T-helper 17 cell (primary cell): ENCODE data around the gene TMEM198. TPM values are rescaled to one million over a fixed set of nuclear protein-coding genes. Genes with fewer than 3 reads are reported as not detected.

Experiments
- ATAC-seq: fragments of 150-1000 bp; cut with Tn5 transposase; 2 replicates; pipeline ENCODE4 v1.10.0; 2021; ENCODE audit warnings: mild to moderate bottlenecking, moderate library complexity
- DNase-seq, 3 donors: peaks; one replicate each; pipeline versions ENCODE4 v3.0.0 to v3.0.0-alpha.2; 2020 to 2021
- H3K9me3 ChIP-seq: one replicate; pipeline ENCODE4 v1.7.0; 2013; ENCODE audit warnings: low read length, mild to moderate bottlenecking; ENCODE audit not compliant: control insufficient read depth, poor library complexity, severe bottlenecking
- H3K27ac Mint-ChIP-seq: one replicate; pipeline ENCODE4 v1.8.0; 2022; ENCODE audit warnings: mild to moderate bottlenecking, moderate library complexity, mixed read lengths
- H3K27me3 Mint-ChIP-seq: one replicate; pipeline ENCODE4 v1.8.0; 2022; ENCODE audit warnings: mixed read lengths
- H3K36me3 Mint-ChIP-seq: one replicate; pipeline ENCODE4 v1.8.0; 2022; ENCODE audit warnings: low read depth, mixed read lengths
- H3K4me1 Mint-ChIP-seq: one replicate; pipeline ENCODE4 v1.8.0; 2022; ENCODE audit warnings: mild to moderate bottlenecking, mixed read lengths
- H3K4me3 Mint-ChIP-seq: one replicate; pipeline ENCODE4 v1.8.0; 2022; ENCODE audit warnings: mild to moderate bottlenecking, moderate library complexity, mixed read lengths
- total RNA-seq, 4 donors: library from RNA in 2 of 4; stranded (reverse) in 2 of 4; gene quantifications; one replicate each; pipeline ENCODE4 v1.2.3 and lab custom pipeline; 2022 to 2026

TMEM198 gene
- total RNA-seq, 2 donors from 2014 or later: 0.42 to 0.77 TPM

DNA sequence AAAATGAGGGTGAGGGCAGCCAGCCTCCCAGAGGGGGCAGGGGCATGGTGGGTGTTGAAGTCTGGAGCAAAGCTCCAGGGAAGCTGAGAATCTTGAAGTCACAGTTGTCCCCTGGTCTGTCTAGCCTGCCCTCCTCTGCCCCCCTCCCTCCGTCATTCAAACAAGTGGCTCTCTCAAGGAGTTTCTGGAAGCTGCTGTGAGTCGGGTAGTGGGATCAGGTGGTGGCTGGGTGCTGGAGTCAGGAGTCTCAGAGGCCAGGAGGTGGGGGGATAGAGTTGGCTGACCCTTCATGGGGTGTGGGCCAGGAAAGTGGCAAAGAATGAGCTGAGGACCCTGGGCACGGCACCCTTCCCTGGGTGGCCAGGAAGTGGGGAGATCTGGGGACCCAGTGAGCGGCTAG lies 30.0 kb upstream of the TMEM198 start:
- no peaks in the 10 kb centered on the region for H3K9me3 ChIP-seq
- Mint-ChIP-seq H3K27me3 (peaks cover 88% of the 10 kb centered on the region), H3K4me1 (peaks cover 29% of the 10 kb centered on the region), H3K36me3 (peaks cover 26% of the 10 kb centered on the region), H3K27ac (no peak overlapping the region), H3K4me3 (peak overlapping the region; percentile 78)
- DNase-seq (no peak), ATAC-seq (no peak)

- peaks cover 29% of the 10 kb centered on the region for H3K4me1 Mint-ChIP-seq
- peak within 1 kb of the TSS; percentile 78 for H3K4me3 Mint-ChIP-seq
- H3K27ac Mint-ChIP-seq: no peak within 1 kb of the TSS
- DNase-seq (no peak), ATAC-seq (peak; percentile 56)
- H3K36me3 Mint-ChIP-seq: peaks cover 26% of the 10 kb centered on the region
- no peaks in the 10 kb centered on the region for H3K9me3 ChIP-seq
- H3K27me3 Mint-ChIP-seq: peaks cover 93% of the 10 kb centered on the region
Measured at GRCh38 chr2:219514196-219514761, 29.5 kb upstream of the TMEM198 start, which contains the start of gene ASIC4. ASIC4 (plus strand) TSS chr2:219514482; CDS start chr2:219514725, 243 bp downstream.

GRCh38 chr2:219514836-219515235 lies 29.0 kb upstream of the TMEM198 start:
- Mint-ChIP-seq H3K36me3 (peaks cover 23% of the 10 kb centered on the region), H3K27ac (no peak overlapping the region), H3K4me1 (peaks cover 24% of the 10 kb centered on the region), H3K4me3 (peak overlapping the region; percentile 39), H3K27me3 (peaks cover 93% of the 10 kb centered on the region)
- no peaks in the 10 kb centered on the region for H3K9me3 ChIP-seq
- DNase-seq (no peak), ATAC-seq (no peak)

DNA sequence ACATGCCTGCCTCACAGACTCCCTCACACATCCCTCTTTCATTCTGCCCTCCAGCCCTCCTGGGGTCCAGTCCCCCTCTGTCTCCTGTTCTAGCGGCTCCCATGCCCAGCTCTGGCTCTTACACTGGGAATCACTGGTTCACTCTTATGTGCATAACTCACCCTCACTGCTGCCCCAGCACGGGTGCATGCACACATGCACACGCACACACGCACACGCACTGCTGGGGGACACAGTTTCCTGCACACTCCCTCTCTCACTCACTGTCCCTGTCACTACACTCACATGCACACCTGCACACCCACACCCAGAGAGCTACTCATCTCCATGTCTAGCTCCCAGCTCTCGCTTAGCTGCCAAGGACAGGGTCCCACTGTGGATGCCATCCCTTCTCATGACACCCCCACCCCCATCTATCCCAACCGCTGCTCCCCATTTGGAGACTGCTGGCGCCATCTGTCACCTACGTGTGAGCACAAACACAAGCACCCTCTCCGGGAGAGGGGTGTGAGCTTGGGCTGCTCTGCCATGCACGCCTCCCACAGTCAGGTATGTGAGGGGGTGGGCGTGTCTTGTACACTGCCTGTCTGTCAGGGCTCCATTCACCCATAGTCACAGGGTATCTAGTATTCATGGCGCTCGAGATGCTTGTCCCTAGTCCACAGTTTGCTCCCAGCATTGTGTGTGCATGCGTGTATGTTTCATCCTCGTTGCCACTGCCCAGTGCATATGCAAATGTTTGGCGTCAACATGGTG lies 27.8 kb upstream of the TMEM198 start:
- H3K27me3 Mint-ChIP-seq: peaks cover 93% of the 10 kb centered on the region
- no peak overlapping the region for H3K27ac Mint-ChIP-seq
- H3K9me3 ChIP-seq: no peaks in the 10 kb centered on the region
- no peak overlapping the region for H3K4me3 Mint-ChIP-seq
- H3K36me3 Mint-ChIP-seq: peaks cover 26% of the 10 kb centered on the region
- no peak for DNase-seq
- no peak for ATAC-seq
- H3K4me1 Mint-ChIP-seq: peaks cover 19% of the 10 kb centered on the region

DNA sequence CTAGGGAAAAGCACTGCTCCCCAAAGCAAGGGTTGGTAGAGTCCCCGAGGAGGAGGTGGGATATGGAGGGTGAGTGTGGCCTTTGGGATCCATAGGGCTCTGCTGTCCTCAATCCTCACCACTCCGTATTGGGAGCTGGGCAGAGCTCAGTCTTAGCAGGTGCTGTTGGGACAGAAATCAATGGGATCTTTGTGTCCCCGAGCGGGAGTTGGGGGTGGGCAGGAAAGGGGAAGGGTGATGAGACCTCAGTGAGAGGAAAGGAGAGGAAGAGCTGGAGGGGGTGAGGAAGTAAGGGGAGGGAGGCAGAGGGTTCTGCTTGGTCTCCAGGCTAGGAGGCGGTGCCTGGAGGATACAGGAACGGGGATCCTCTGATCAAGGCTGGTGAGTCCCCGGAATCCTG lies 26.9 kb upstream of the TMEM198 start:
- H3K4me3 Mint-ChIP-seq: no peak overlapping the region
- DNase-seq: no peak
- peaks cover 95% of the 10 kb centered on the region for H3K27me3 Mint-ChIP-seq
- no peak for ATAC-seq
- no peaks in the 10 kb centered on the region for H3K9me3 ChIP-seq
- peaks cover 25% of the 10 kb centered on the region for H3K4me1 Mint-ChIP-seq
- H3K36me3 Mint-ChIP-seq: peaks cover 29% of the 10 kb centered on the region
- H3K27ac Mint-ChIP-seq: no peak overlapping the region

- H3K4me1 Mint-ChIP-seq: peaks cover 26% of the 10 kb centered on the region
- peak overlapping the region; percentile 37 for H3K4me3 Mint-ChIP-seq
- no peaks in the 10 kb centered on the region for H3K9me3 ChIP-seq
- DNase-seq (no peak), ATAC-seq (no peak)
- peaks cover 91% of the 10 kb centered on the region for H3K27me3 Mint-ChIP-seq
- H3K27ac Mint-ChIP-seq: no peak overlapping the region
- H3K36me3 Mint-ChIP-seq: peaks cover 31% of the 10 kb centered on the region
Measured at GRCh38 chr2:219517954-219518778, 25.7 kb upstream of the TMEM198 start.

- DNase-seq (no peak), ATAC-seq (no peak)
- peaks cover 23% of the 10 kb centered on the region for H3K36me3 Mint-ChIP-seq
- no peak overlapping the region for H3K27ac Mint-ChIP-seq
- H3K27me3 Mint-ChIP-seq: peaks cover 90% of the 10 kb centered on the region
- no peak overlapping the region for H3K4me3 Mint-ChIP-seq
- H3K9me3 ChIP-seq: no peaks in the 10 kb centered on the region
- peaks cover 18% of the 10 kb centered on the region for H3K4me1 Mint-ChIP-seq
Measured at GRCh38 chr2:219519526-219519916, 24.3 kb upstream of the TMEM198 start.

GRCh38 chr2:219520079-219520478 lies 23.7 kb upstream of the TMEM198 start:
- peaks cover 18% of the 10 kb centered on the region for H3K4me1 Mint-ChIP-seq
- ATAC-seq: no peak
- no peak overlapping the region for H3K4me3 Mint-ChIP-seq

GRCh38 chr2:219521066-219521880 lies 22.6 kb upstream of the TMEM198 start:
- Mint-ChIP-seq H3K27ac (no peak overlapping the region), H3K4me3 (peak overlapping the region; percentile 80), H3K27me3 (peaks cover 92% of the 10 kb centered on the region), H3K36me3 (peaks cover 22% of the 10 kb centered on the region), H3K4me1 (peaks cover 21% of the 10 kb centered on the region)
- ATAC-seq (no peak), DNase-seq (no peak)
- H3K9me3 ChIP-seq: no peaks in the 10 kb centered on the region

More at GRCh38 chr2:219520079-219520478, 23.7 kb upstream of the TMEM198 start:
- Mint-ChIP-seq H3K27ac (no peak overlapping the region), H3K36me3 (peaks cover 23% of the 10 kb centered on the region), H3K27me3 (peaks cover 92% of the 10 kb centered on the region)
- DNase-seq: no peak
- no peaks in the 10 kb centered on the region for H3K9me3 ChIP-seq

- Mint-ChIP-seq H3K4me3 (peak overlapping the region; percentile 80), H3K27me3 (peaks cover 92% of the 10 kb centered on the region), H3K36me3 (peaks cover 24% of the 10 kb centered on the region), H3K27ac (no peak overlapping the region), H3K4me1 (peaks cover 21% of the 10 kb centered on the region)
- H3K9me3 ChIP-seq: no peaks in the 10 kb centered on the region
- ATAC-seq (no peak), DNase-seq (no peak)
Measured at GRCh38 chr2:219522111-219523030, 21.5 kb upstream of the TMEM198 start.

DNA sequence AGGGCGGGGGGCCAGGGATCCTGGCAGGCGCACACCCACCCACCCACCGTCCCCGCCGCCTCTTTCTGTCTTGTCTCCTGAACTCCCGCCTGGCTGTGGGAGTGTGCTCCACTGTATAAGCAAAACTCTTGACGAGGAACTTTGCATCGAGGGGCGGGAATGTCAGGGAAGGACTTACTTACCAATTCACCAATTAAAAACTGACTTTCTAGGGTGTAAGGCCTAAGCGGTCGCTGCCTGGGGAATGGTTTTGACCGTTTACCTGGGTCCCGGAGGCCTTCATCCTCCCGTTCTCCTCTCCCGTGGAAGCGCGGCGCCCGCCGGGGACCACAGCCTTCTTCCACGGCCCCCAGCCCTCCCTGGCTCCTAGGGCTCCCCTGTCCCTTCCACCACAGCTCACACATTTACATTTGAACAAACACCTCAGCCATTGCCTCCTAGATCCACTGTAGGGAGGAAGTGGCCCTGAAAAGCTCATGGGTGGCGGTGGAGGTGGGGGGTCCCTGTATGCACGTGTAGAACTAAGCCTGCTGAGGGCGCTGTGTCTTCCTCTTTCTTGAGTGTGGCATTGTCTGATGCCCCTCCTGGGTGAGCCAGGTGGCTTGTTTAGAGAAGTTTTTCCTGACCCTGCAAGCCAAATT lies 20.7 kb upstream of the TMEM198 start:
- H3K4me1 Mint-ChIP-seq: peaks cover 17% of the 10 kb centered on the region
- no peak overlapping the region for H3K27ac Mint-ChIP-seq
- ATAC-seq (no peak), DNase-seq (no peak)
- peaks cover 92% of the 10 kb centered on the region for H3K27me3 Mint-ChIP-seq
- no peaks in the 10 kb centered on the region for H3K9me3 ChIP-seq
- H3K4me3 Mint-ChIP-seq: no peak overlapping the region
- H3K36me3 Mint-ChIP-seq: peaks cover 17% of the 10 kb centered on the region
